ENCODE measurements around the gene AFAP1L1.
A peak's percentile ranks its signal among the peaks of the same experiment; 100 is the strongest.

AFAP1L1 gene

DNA sequence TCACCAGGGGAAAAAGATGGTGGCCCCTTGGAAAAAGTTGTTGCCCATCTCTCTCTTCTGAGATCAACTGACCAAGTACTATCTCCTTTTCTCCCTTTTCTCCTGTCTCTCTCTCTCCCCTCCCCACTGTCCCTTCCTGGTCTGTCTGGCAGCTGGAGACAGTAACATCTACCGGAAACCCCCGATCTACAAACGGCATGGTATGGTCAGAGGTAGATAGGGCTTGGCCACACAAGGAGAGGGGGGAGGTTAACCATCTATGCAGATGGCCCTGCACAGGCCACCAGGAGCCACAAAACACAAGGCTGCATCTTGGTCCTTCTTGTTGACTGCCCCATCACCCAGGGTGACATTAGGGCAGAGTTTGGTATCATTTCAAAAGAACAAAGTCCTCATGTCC lies 29.3 kb upstream of the AFAP1L1 start:
- no peaks in the 10 kb centered on the region for H3K4me1 ChIP-seq (ENCODE audit: control insufficient read depth in 2 of 2, insufficient read depth in 1 of 2, low read depth in 1 of 2, low read length in 2 of 2)
- no peak overlapping the region for H3K14ac ChIP-seq (ENCODE audit: low read length)
- H4K8ac ChIP-seq (ENCODE audit: low read depth, low read length), result no peak overlapping the region
- no peak overlapping the region for H3K4me2 ChIP-seq (ENCODE audit: insufficient read depth, low read length, poor library complexity, severe bottlenecking)
- no peak overlapping the region for H2BK5ac ChIP-seq (ENCODE audit: low read length)
- no peak for DNase-seq (ENCODE audit: low spot score)
- H3K79me1 ChIP-seq (ENCODE audit: low read depth, low read length), result no peaks in the 10 kb centered on the region
- H2BK12ac ChIP-seq (ENCODE audit: low read length), result no peak overlapping the region
- H3K4me3 ChIP-seq (ENCODE audit: low read length in 2 of 2), result no peak overlapping the region
- H2AFZ ChIP-seq (ENCODE audit: low read length), result no peak overlapping the region
- no peak overlapping the region for H2AK5ac ChIP-seq (ENCODE audit: low read depth, low read length)
- peaks cover 0 to 5% (median 0%) of the 10 kb centered on the region in 3 experiments for H3K27me3 ChIP-seq (ENCODE audit: control insufficient read depth in 3 of 3, insufficient read depth in 3 of 3, low read depth in 1 of 3, low read length in 3 of 3)
- H3K4ac ChIP-seq (ENCODE audit: low read length), result no peak overlapping the region
- no peak overlapping the region for H3K27ac ChIP-seq (replicated peaks; ENCODE audit: low read length)
- H2BK120ac ChIP-seq (ENCODE audit: low read depth, low read length), result no peak overlapping the region
- no peak overlapping the region for H3K18ac ChIP-seq (ENCODE audit: low read length)
- no peaks in the 10 kb centered on the region for H3K36me3 ChIP-seq (replicated peaks in 1 of 2; ENCODE audit: control insufficient read depth in 2 of 2, insufficient read depth in 2 of 2, low read length in 2 of 2)
- H2BK15ac ChIP-seq (ENCODE audit: low read length), result no peak overlapping the region
- H3K9me3 ChIP-seq (replicated peaks in 1 of 2; ENCODE audit: control insufficient read depth in 2 of 2, insufficient read depth in 1 of 2, low read depth in 1 of 2, low read length in 2 of 2), result peaks cover 0 to under 1% of the 10 kb centered on the region in 2 donors
- no peak overlapping the region for H3K23ac ChIP-seq (ENCODE audit: low read depth, low read length, poor library complexity)
- WGBS, 2 donors (ENCODE audit: extremely low coverage in 2 of 2, insufficient read length in 2 of 2, insufficient replicate concordance in 1 of 2), result no CpG with 5 or more reads among the region's 3 CpGs
- no peak overlapping the region for H3K9ac ChIP-seq (ENCODE audit: low read depth, low read length, poor library complexity)
- H4K91ac ChIP-seq (ENCODE audit: low read depth, low read length, poor library complexity), result no peak overlapping the region

GRCh38 chr5:149246906-149247305 lies 24.8 kb upstream of the AFAP1L1 start:
- no peak overlapping the region for H3K14ac ChIP-seq (ENCODE audit: low read length)
- WGBS, 2 donors (ENCODE audit: extremely low coverage in 2 of 2, insufficient read length in 2 of 2, insufficient replicate concordance in 1 of 2), result no CpG with 5 or more reads among the region's 4 CpGs
- H3K23ac ChIP-seq (ENCODE audit: low read depth, low read length, poor library complexity), result no peak overlapping the region
- peaks cover 0 to 2% of the 10 kb centered on the region in 2 donors for H3K9me3 ChIP-seq (replicated peaks in 1 of 2; ENCODE audit: control insufficient read depth in 2 of 2, insufficient read depth in 1 of 2, low read depth in 1 of 2, low read length in 2 of 2)
- no peaks in the 10 kb centered on the region for H3K4me1 ChIP-seq (ENCODE audit: control insufficient read depth in 2 of 2, insufficient read depth in 1 of 2, low read depth in 1 of 2, low read length in 2 of 2)
- no peak overlapping the region for H2AK5ac ChIP-seq (ENCODE audit: low read depth, low read length)
- no peak for DNase-seq (ENCODE audit: low spot score)
- no peaks in the 10 kb centered on the region for H3K79me1 ChIP-seq (ENCODE audit: low read depth, low read length)
- H3K27me3 ChIP-seq (ENCODE audit: control insufficient read depth in 3 of 3, insufficient read depth in 3 of 3, low read depth in 1 of 3, low read length in 3 of 3), result no peaks in the 10 kb centered on the region
- H2AFZ ChIP-seq (ENCODE audit: low read length), result no peak overlapping the region
- no peak overlapping the region for H3K27ac ChIP-seq (replicated peaks; ENCODE audit: low read length)
- H2BK12ac ChIP-seq (ENCODE audit: low read length), result no peak overlapping the region
- H2BK15ac ChIP-seq (ENCODE audit: low read length), result no peak overlapping the region
- H2BK120ac ChIP-seq (ENCODE audit: low read depth, low read length), result no peak overlapping the region
- H4K8ac ChIP-seq (ENCODE audit: low read depth, low read length), result no peak overlapping the region
- H3K4ac ChIP-seq (ENCODE audit: low read length), result no peak overlapping the region
- no peak overlapping the region for H3K18ac ChIP-seq (ENCODE audit: low read length)
- H3K9ac ChIP-seq (ENCODE audit: low read depth, low read length, poor library complexity), result no peak overlapping the region
- no peak overlapping the region for H3K4me2 ChIP-seq (ENCODE audit: insufficient read depth, low read length, poor library complexity, severe bottlenecking)
- H3K36me3 ChIP-seq (replicated peaks in 1 of 2; ENCODE audit: control insufficient read depth in 2 of 2, insufficient read depth in 2 of 2, low read length in 2 of 2), result no peaks in the 10 kb centered on the region
- H4K91ac ChIP-seq (ENCODE audit: low read depth, low read length, poor library complexity), result no peak overlapping the region
- no peak overlapping the region for H3K4me3 ChIP-seq (ENCODE audit: low read length in 2 of 2)
- H2BK5ac ChIP-seq (ENCODE audit: low read length), result no peak overlapping the region

DNA sequence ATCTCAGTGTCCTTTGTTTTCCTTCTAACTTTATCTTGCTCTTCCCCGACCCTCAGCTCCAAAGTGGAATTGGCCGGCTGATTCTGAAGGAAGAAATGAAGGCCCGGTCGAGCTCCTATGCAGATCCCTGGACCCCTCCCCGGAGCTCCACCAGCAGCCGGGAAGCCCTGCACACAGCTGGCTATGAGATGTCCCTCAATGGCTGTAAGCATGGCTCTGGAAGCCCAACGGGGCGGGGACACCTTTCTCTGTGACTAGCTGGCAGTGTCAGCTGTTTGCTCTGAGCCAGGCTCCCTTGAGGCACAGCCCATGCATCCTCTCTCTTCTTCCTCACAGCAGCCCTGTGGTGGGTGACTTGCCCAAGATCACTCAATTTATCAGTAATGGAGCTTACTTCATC lies 23.9 kb upstream of the AFAP1L1 start:
- Histone ChIP-seq H3K36me3 (replicated peaks in 1 of 2; ENCODE audit: control insufficient read depth in 2 of 2, insufficient read depth in 2 of 2, low read length in 2 of 2) (no peaks in the 10 kb centered on the region), H3K4me2 (ENCODE audit: insufficient read depth, low read length, poor library complexity, severe bottlenecking) (no peak overlapping the region), H2BK12ac (ENCODE audit: low read length) (no peak overlapping the region), H3K9ac (ENCODE audit: low read depth, low read length, poor library complexity) (no peak overlapping the region), H2AFZ (ENCODE audit: low read length) (no peak overlapping the region), H3K14ac (ENCODE audit: low read length) (no peak overlapping the region), H2BK15ac (ENCODE audit: low read length) (no peak overlapping the region), H2BK120ac (ENCODE audit: low read depth, low read length) (no peak overlapping the region), H3K4ac (ENCODE audit: low read length) (no peak overlapping the region), H4K8ac (ENCODE audit: low read depth, low read length) (no peak overlapping the region), H4K91ac (ENCODE audit: low read depth, low read length, poor library complexity) (no peak overlapping the region), H3K18ac (ENCODE audit: low read length) (peak overlapping the region; percentile 16), H2BK5ac (ENCODE audit: low read length) (no peak overlapping the region), H3K4me1 (ENCODE audit: control insufficient read depth in 2 of 2, insufficient read depth in 1 of 2, low read depth in 1 of 2, low read length in 2 of 2) (no peaks in the 10 kb centered on the region), H3K27ac (replicated peaks; ENCODE audit: low read length) (no peak overlapping the region), H3K23ac (ENCODE audit: low read depth, low read length, poor library complexity) (no peak overlapping the region), H3K9me3 (replicated peaks in 1 of 2; ENCODE audit: control insufficient read depth in 2 of 2, insufficient read depth in 1 of 2, low read depth in 1 of 2, low read length in 2 of 2) (peaks cover 0 to 2% of the 10 kb centered on the region in 2 donors), H3K4me3 (ENCODE audit: low read length in 2 of 2) (no peak overlapping the region), H3K27me3 (ENCODE audit: control insufficient read depth in 3 of 3, insufficient read depth in 3 of 3, low read depth in 1 of 3, low read length in 3 of 3) (no peaks in the 10 kb centered on the region), H3K79me1 (ENCODE audit: low read depth, low read length) (no peaks in the 10 kb centered on the region), H2AK5ac (ENCODE audit: low read depth, low read length) (no peak overlapping the region)
- WGBS, 2 donors (ENCODE audit: extremely low coverage in 2 of 2, insufficient read length in 2 of 2, insufficient replicate concordance in 1 of 2), result no CpG with 5 or more reads among the region's 8 CpGs
- DNase-seq (ENCODE audit: low spot score), result no peak

DNA sequence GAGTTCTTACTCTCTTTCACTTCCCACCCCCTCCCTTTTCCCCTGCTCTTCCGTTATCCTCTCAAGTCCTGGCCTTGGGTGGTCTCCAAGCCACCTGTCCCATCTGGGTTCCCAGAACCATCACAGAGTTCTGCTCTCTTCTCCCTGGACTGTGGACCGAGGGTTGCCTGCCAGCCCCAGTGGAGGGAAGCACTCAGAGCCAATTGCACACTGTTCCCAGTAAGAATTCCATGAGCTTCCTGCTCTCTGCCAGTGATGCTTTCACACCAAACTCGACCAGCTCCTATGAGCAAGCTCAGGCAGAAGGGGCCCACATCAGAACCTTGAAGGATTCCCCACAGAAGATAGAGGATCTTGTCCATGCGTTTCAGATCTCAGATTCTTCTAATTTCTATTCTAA lies 20.1 kb upstream of the AFAP1L1 start:
- Histone ChIP-seq H2BK5ac (ENCODE audit: low read length) (no peak overlapping the region), H3K4me2 (ENCODE audit: insufficient read depth, low read length, poor library complexity, severe bottlenecking) (no peak overlapping the region), H2AK5ac (ENCODE audit: low read depth, low read length) (no peak overlapping the region), H3K79me1 (ENCODE audit: low read depth, low read length) (no peaks in the 10 kb centered on the region), H3K36me3 (replicated peaks in 1 of 2; ENCODE audit: control insufficient read depth in 2 of 2, insufficient read depth in 2 of 2, low read length in 2 of 2) (no peaks in the 10 kb centered on the region), H4K8ac (ENCODE audit: low read depth, low read length) (no peak overlapping the region), H3K23ac (ENCODE audit: low read depth, low read length, poor library complexity) (no peak overlapping the region), H2BK12ac (ENCODE audit: low read length) (no peak overlapping the region), H3K4me3 (ENCODE audit: low read length in 2 of 2) (no peak overlapping the region), H3K4ac (ENCODE audit: low read length) (no peak overlapping the region), H3K4me1 (ENCODE audit: control insufficient read depth in 2 of 2, insufficient read depth in 1 of 2, low read depth in 1 of 2, low read length in 2 of 2) (no peaks in the 10 kb centered on the region), H2AFZ (ENCODE audit: low read length) (no peak overlapping the region), H3K9me3 (replicated peaks in 1 of 2; ENCODE audit: control insufficient read depth in 2 of 2, insufficient read depth in 1 of 2, low read depth in 1 of 2, low read length in 2 of 2) (peaks cover 0 to 2% of the 10 kb centered on the region in 2 donors), H2BK120ac (ENCODE audit: low read depth, low read length) (no peak overlapping the region), H3K14ac (ENCODE audit: low read length) (no peak overlapping the region), H3K27ac (replicated peaks; ENCODE audit: low read length) (no peak overlapping the region), H3K18ac (ENCODE audit: low read length) (no peak overlapping the region), H3K27me3 (ENCODE audit: control insufficient read depth in 3 of 3, insufficient read depth in 3 of 3, low read depth in 1 of 3, low read length in 3 of 3) (no peaks in the 10 kb centered on the region), H4K91ac (ENCODE audit: low read depth, low read length, poor library complexity) (no peak overlapping the region), H3K9ac (ENCODE audit: low read depth, low read length, poor library complexity) (no peak overlapping the region), H2BK15ac (ENCODE audit: low read length) (no peak overlapping the region)
- no CpG with 5 or more reads among the region's 4 CpGs for WGBS, 2 donors (ENCODE audit: extremely low coverage in 2 of 2, insufficient read length in 2 of 2, insufficient replicate concordance in 1 of 2)
- DNase-seq (ENCODE audit: low spot score), result no peak
